Activated CD4-positive, alpha-beta T cell treated with anti-CD3 and anti-CD28 coated beads, Interleukin-10, Interleukin-2, amounts not matched to agents 100 ng/mL and 50 ng/mL, durations not matched to agents 16 hours and 8 hours (primary cell): ENCODE results near the gene DERA.
"Not testable (repeated sequence)": the region's sequence is repeated elsewhere in the genome, so short reads cannot be mapped to it uniquely, and the experiment has no call there.

ENCODE experiments used
- DNase-seq: peaks from one replicate; pipeline ENCODE4 v3.0.0-alpha.2; 2020

The DERA gene

GRCh38 chr12:15971211-15971610, 60.1 kb downstream of the DERA start:
- DNase-seq, result no peak

- DNase-seq, result no peak
Observed at GRCh38 chr12:15972894-15973293, 61.8 kb downstream of the DERA start.

- DNase-seq, result no peak
Observed at GRCh38 chr12:15977999-15978951, 67.1 kb downstream of the DERA start.

- no peak for DNase-seq
Observed at GRCh38 chr12:15979096-15980092, 68.3 kb downstream of the DERA start.

DNA sequence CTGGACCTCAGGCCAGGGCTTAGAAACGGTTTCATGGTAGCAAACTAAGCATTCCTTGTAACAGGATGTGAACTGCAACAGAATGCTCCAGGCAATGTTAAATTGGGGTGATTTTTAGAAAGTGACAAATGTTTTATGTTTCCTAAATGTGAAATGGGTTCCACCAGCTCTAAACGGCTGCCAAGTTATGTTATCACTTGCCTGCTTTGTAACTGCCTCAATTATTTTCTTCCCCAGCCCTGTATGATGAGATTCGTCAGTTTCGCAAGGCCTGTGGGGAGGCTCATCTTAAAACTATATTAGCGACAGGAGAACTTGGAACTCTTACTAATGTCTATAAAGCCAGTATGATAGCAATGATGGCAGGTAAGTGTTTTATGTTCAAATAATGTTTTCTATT, 70.9 kb downstream of the DERA start:
- DNase-seq, result no peak

GRCh38 chr12:15982471-15982870, 71.3 kb downstream of the DERA start:
- DNase-seq, result no peak

DNA sequence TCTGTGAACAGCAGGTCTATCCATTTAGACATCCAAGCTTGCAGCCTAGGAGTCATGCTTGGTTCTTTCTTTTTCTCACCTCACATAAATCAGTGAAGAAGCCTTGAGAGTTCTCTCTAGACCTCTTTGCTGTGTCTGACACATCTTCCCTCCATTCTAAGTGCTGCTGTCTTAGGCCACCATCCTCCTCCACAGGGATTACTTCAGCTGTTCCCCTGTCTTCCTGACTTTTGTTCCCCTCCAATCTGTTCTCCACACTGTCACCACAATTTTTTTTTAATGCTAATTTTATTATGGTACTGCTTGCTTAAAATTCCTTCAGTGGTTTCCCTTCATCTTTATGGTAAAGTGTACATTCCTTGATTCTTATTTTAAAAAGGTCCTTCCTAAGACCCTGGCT, 71.8 kb downstream of the DERA start:
- DNase-seq, result no peak

- DNase-seq, result no peak
Observed at GRCh38 chr12:15984097-15984800, 73.1 kb downstream of the DERA start.

DNA sequence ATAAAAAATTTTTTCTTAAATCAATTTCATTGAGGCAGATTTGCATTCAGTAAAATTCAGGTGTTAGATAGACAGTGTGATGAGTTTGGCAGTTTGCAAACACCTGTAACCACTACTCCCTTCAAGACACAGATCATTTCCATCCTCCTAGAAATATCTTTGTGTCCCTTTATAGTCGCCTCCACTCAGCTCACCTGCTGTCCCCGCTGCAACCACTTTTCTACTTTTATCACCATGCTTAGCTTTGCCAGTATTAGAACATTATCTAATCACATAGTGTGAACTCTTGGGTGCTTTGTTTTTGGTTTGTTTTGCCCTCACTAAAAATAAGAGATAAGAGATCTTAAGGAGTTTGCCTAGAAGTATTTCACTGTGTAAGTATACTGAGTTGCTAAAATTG, 73.8 kb downstream of the DERA start:
- no peak for DNase-seq

GRCh38 chr12:15987696-15988095, 76.6 kb downstream of the DERA start:
- no peak for DNase-seq

DNA sequence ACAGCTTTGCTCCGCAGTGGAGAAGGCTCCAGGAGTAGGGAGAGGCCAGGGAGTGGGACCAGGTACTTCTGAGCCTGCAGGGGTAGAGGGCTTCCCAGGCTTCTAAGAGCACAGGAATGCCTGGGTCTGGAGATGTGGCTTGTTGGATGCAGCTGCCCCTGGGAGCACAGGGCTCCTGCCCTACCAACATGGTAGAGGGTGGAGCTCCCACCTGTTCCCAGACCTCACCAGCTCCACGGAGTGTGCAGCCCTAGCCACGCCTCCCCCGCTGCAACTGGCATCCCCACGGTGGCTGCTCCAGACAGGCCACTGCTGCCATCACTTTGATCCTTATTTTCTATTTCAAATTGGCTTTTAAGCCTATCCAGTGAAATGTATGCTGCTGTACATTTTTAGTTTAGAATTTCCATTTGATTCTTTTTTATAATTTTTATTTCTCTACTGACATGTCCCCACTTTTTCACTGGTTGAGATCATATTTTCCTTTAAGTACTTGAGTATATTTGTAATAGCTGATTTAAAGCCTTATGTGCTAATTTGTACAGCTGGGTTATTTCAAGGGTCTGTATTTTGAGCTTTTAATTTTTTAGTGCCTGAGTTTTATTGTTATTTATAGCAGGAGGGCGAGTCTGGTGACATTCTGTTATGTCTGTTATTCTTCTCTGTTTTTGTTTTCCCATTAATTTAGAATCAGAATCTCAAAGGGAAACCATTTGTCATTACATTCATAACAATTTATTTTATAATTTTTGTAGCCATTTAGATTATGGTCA, 78.0 kb downstream of the DERA start:
- DNase-seq, result no peak

- no peak for DNase-seq
Observed at GRCh38 chr12:15995801-15996200, 84.7 kb downstream of the DERA start.

DNA sequence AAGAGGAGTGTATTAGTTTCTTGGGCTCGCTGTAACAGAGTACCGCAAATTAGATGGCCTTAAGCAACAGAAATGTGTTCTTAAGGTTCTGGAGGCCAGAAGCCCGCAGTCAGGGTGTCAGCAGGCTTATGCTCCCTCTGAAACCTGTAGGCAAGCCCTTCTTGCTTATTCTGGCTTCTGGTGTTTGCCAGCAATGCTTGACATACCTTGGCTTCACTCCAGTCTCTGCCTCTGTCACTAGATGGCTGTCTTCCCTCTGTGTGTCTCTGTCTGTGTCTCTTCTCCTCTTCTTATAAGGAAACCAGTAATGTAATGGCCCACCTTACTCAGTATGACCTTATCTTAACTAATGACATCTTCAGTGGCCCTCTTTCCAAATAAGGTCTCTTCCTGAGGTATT, 85.1 kb downstream of the DERA start:
- no peak for DNase-seq

DNA sequence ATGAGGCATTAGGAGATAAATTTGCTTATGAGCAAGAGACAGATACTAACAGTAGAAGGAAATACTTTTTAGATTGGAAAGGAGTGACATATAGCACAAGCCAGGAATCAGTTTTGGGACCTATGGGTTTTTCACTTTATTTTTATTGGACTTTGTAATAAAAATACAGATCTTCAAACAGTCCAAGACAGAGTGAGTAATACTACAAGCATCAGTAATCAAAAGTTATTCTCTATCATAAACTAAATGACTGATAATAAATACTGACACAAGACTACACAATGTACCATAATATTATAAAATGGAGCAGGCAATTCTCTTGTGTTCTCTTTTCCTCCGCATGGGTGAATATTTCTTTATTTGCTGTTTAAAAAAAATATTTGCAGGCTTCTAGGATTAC, 85.8 kb downstream of the DERA start:
- no peak for DNase-seq

DNA sequence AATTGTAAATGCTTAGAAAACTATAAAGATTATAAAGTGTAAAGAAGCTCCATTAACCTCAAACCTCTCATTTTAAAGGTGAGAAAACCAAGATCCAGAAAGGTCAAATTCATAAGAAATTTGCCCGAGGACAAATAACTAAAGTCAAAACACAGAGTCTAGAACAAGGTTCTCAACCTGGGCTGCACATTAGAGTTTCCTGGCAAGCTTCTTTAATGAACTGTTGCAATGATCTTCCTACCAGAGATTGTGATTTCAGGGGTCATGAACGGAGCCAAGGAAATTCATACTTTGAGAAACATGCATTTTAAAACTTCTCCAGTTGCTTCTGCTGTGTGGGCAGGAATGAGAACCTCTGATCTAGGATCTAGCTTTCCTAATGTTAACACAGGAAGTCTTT, 86.8 kb downstream of the DERA start:
- no peak for DNase-seq

- no peak for DNase-seq
Observed at GRCh38 chr12:16002880-16003279, 91.7 kb downstream of the DERA start.

GRCh38 chr12:16003460-16003859, 92.3 kb downstream of the DERA start:
- no peak for DNase-seq

- no peak for DNase-seq
Observed at GRCh38 chr12:16006752-16007151, 95.6 kb downstream of the DERA start.

GRCh38 chr12:16008421-16008824, 97.3 kb downstream of the DERA start:
- no peak for DNase-seq

GRCh38 chr12:16012117-16012516, 101.0 kb downstream of the DERA start:
- no peak for DNase-seq

DNA sequence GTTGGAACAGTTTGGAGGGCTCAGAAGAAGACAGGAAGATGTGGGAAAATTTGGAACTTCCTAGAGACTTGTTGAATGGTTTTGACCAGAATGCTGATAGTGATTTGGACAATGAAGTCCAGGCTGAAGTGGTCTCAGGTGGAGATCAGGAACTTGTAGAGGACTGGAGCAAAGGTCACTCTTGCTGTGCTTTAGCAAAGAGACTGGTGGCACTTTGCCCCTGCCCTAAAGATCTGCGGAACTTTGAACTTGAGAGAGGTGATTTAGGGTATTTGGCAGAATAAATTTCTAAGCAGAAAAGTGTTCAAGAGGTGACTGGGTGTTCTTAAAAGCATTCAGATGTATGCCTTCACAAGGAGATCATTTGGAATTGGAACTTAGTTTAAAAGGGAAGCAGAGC, 102.6 kb downstream of the DERA start:
- not testable (repeated sequence) for DNase-seq

DNA sequence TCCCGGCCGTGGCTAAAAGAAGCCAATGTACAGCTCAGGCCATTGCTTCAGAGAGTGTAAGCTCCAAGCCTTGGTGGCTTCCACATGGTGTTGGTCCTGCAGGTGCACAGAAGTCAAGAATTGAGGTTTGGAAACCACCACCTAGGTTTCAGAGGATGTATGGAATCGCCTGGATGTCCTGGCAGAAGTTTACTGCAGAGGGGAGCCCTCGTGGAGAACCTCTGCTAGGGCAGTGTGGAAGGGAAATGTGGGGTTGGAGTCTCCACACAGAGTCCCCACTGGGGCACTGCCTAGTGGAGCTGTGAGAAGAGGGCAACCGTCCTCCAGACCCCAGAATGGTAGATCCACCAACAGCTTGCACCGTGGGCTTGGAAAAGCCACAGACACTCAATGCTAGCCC, 103.3 kb downstream of the DERA start:
- not testable (repeated sequence) for DNase-seq
